NOMO-1 (cell line): ENCODE data around the gene PRRC2B.
"Not testable (repeated sequence)": the region's sequence is repeated elsewhere in the genome, so short reads cannot be mapped to it uniquely, and the experiment has no call there.

ENCODE experiments used
- DNase-seq, 2 experiments: peaks; one replicate each; lab custom pipeline; 2025; ENCODE audit not compliant: unreplicated experiment in 2 of 2; lab: John Stamatoyannopoulos, UW

The PRRC2B gene

GRCh38 chr9:131393622-131394463, at the start of gene PRRC2B:
PRRC2B (plus strand) TSS chr9:131394086; CDS start chr9:131430145, 36,059 bp downstream.
- DNase-seq, result peak; percentile 61 to 82

GRCh38 chr9:131344931-131345535, 48.9 kb upstream of the PRRC2B start:
- not testable (repeated sequence) for DNase-seq

- DNase-seq, result no peak
These were observed 47.3 kb upstream of the PRRC2B start for GRCh38 chr9:131346559-131346958.

- DNase-seq, result no peak
These were observed 46.4 kb upstream of the PRRC2B start for GRCh38 chr9:131347376-131348020.

- DNase-seq, result no peak
These were observed 45.0 kb upstream of the PRRC2B start for GRCh38 chr9:131348631-131349521.

- no peak for DNase-seq
These were observed 44.4 kb upstream of the PRRC2B start for GRCh38 chr9:131349522-131349880.

GRCh38 chr9:131349881-131350563, 43.9 kb upstream of the PRRC2B start:
- peak; percentile 77 to 87 for DNase-seq

GRCh38 chr9:131356479-131356878, 37.4 kb upstream of the PRRC2B start:
- DNase-seq, result peak; percentile 18 to 78

- DNase-seq, result no peak
These were observed 35.3 kb upstream of the PRRC2B start for GRCh38 chr9:131358556-131358955.

- DNase-seq, result no peak
These were observed 32.6 kb upstream of the PRRC2B start for GRCh38 chr9:131361202-131361833.

GRCh38 chr9:131365546-131365945, 28.3 kb upstream of the PRRC2B start:
- DNase-seq, result no peak

GRCh38 chr9:131366761-131367401, 27.0 kb upstream of the PRRC2B start:
- DNase-seq, result no peak

- no peak for DNase-seq
These were observed 26.4 kb upstream of the PRRC2B start for GRCh38 chr9:131367450-131367849.

GRCh38 chr9:131370638-131371037, 23.2 kb upstream of the PRRC2B start:
- no peak for DNase-seq

- DNase-seq, result not testable (repeated sequence)
These were observed 21.3 kb upstream of the PRRC2B start for GRCh38 chr9:131372599-131372973.

- not testable (repeated sequence) for DNase-seq
These were observed 19.2 kb upstream of the PRRC2B start for GRCh38 chr9:131374638-131375037.

- DNase-seq, result no peak
These were observed 14.8 kb upstream of the PRRC2B start for GRCh38 chr9:131379056-131379455.

- no peak for DNase-seq
These were observed 10.8 kb upstream of the PRRC2B start for GRCh38 chr9:131382850-131383729.
